IMR-90 (cell line): ENCODE measurements around the gene CANT1. TPM values are rescaled to one million over a fixed set of nuclear protein-coding genes. Genes with fewer than 3 reads are reported as not detected.

Experiments
- ATAC-seq: fragments of 200-7000 bp; cut with Tn5 transposase; 2 replicates; pipeline ENCODE4 v1.9.1; 2020; ENCODE audit warnings: low read depth, mild to moderate bottlenecking, moderate library complexity
- BruUV-seq: library from RNA; stranded (reverse); fragments of 400-500 nt; replicated peaks from 2 replicates; lab custom pipeline; 2021; lab: Mats Ljungman, UMichigan
- CTCF ChIA-PET: fragments of 300-600 bp; formaldehyde crosslinking; extraction: SDS; loops from one replicate; lab custom pipeline; 2021; ENCODE audit warnings: antibody characterized with exemption; lab: Yijun Ruan, JAX
- POLR2A ChIA-PET: fragments of 300-600 bp; sonication (Branson Sonifier 250); formaldehyde crosslinking; loops from one replicate; lab custom pipeline; 2022; ENCODE audit warnings: antibody characterized with exemption; ENCODE audit not compliant: unreplicated experiment; lab: Charles Lee
- DNase-seq: peaks from one replicate; pipeline ENCODE4 v3.0.0; 2013
- H2AFZ ChIP-seq: replicated peaks from 2 replicates; pipeline ENCODE3; 2013; ENCODE audit warnings: low read length, mild to moderate bottlenecking; ENCODE audit not compliant: poor library complexity
- H2AK5ac ChIP-seq: 2 replicates; pipeline ENCODE4 v1.6.1; 2013; ENCODE audit warnings: low read depth, low read length, inconsistent platforms
- H2AK9ac ChIP-seq: replicated peaks from 2 replicates; pipeline ENCODE3; 2013; ENCODE audit warnings: mild to moderate bottlenecking, low read depth, low read length, moderate library complexity; ENCODE audit not compliant: poor library complexity
- H2BK120ac ChIP-seq: 2 replicates; pipeline ENCODE4 v1.6.1; 2013; ENCODE audit warnings: low read depth, low read length, inconsistent platforms
- H2BK15ac ChIP-seq: 3 replicates; pipeline ENCODE4 v1.6.1; 2013; ENCODE audit warnings: low read depth, low read length, inconsistent platforms
- H2BK20ac ChIP-seq: 2 replicates; pipeline ENCODE4 v1.6.1; 2013; ENCODE audit warnings: low read depth, mild to moderate bottlenecking, inconsistent platforms, low read length, moderate library complexity
- H2BK5ac ChIP-seq: 2 replicates; pipeline ENCODE4 v1.6.1; 2013; ENCODE audit warnings: mild to moderate bottlenecking, low read depth, low read length, inconsistent platforms; ENCODE audit not compliant: poor library complexity, severe bottlenecking
- H3K14ac ChIP-seq: replicated peaks from 2 replicates; pipeline ENCODE4 v1.6.1; 2013; ENCODE audit warnings: low read depth, low read length, inconsistent platforms
- H3K18ac ChIP-seq: 2 replicates; pipeline ENCODE4 v1.6.1; 2013; ENCODE audit warnings: low read depth, low read length, control low read depth
- H3K23ac ChIP-seq: 2 replicates; pipeline ENCODE4 v1.6.1; 2013; ENCODE audit warnings: low read depth, low read length, inconsistent platforms
- H3K27ac ChIP-seq: 2 replicates; pipeline ENCODE4 v1.5.1; 2013; ENCODE audit warnings: mild to moderate bottlenecking, control low read depth, low read length; ENCODE audit not compliant: insufficient read depth
- H3K27me3 ChIP-seq: 2 replicates; pipeline ENCODE4 v1.6.1; 2013; ENCODE audit warnings: low read length; ENCODE audit not compliant: control insufficient read depth, insufficient read depth
- H3K36me3 ChIP-seq: 2 replicates; pipeline ENCODE4 v1.6.1; 2013; ENCODE audit warnings: low read length, mixed read lengths; ENCODE audit not compliant: control insufficient read depth, insufficient read depth
- H3K4ac ChIP-seq: 2 replicates; pipeline ENCODE4 v1.6.1; 2013; ENCODE audit warnings: low read depth, low read length, inconsistent platforms
- H3K4me1 ChIP-seq: 2 replicates; pipeline ENCODE4 v1.6.1; 2013; ENCODE audit warnings: low read length, mixed read lengths; ENCODE audit not compliant: control insufficient read depth, insufficient read depth
- H3K4me2 ChIP-seq: 2 replicates; pipeline ENCODE4 v1.6.1; 2013; ENCODE audit warnings: low read depth, mild to moderate bottlenecking, control low read depth, low read length, moderate library complexity
- H3K4me3 ChIP-seq: 2 replicates; pipeline ENCODE4 v1.5.1; 2013; ENCODE audit warnings: low read depth, mild to moderate bottlenecking, control low read depth, low read length, moderate library complexity; ENCODE audit not compliant: insufficient read depth
- H3K56ac ChIP-seq: 2 replicates; pipeline ENCODE4 v1.6.1; 2013; ENCODE audit warnings: low read length, inconsistent platforms; ENCODE audit not compliant: insufficient read depth; ENCODE audit errors: extremely low read depth
- H3K79me1 ChIP-seq, 2 experiments: 2 replicates each; pipeline ENCODE4 v1.6.1; 2013; ENCODE audit warnings: low read length in 2 of 2, inconsistent platforms in 1 of 2, low read depth in 1 of 2
- H3K9ac ChIP-seq: 2 replicates; pipeline ENCODE4 v1.6.1; 2013; ENCODE audit warnings: low read depth, low read length, control low read depth
- H3K9me1 ChIP-seq: 2 replicates; pipeline ENCODE4 v1.6.1; 2013; ENCODE audit warnings: low read length, inconsistent platforms; ENCODE audit not compliant: insufficient read depth
- H3K9me3 ChIP-seq: 2 replicates; pipeline ENCODE4 v1.6.1; 2013; ENCODE audit warnings: low read length; ENCODE audit not compliant: control insufficient read depth, insufficient read depth
- H4K20me1 ChIP-seq: 2 replicates; pipeline ENCODE4 v1.6.1; 2013; ENCODE audit warnings: low read length, inconsistent platforms; ENCODE audit not compliant: insufficient read depth
- H4K5ac ChIP-seq: 2 replicates; pipeline ENCODE4 v1.6.1; 2013; ENCODE audit warnings: mild to moderate bottlenecking, low read depth, low read length, control low read depth
- H4K8ac ChIP-seq, 2 experiments: 2 replicates each; pipeline ENCODE4 v1.6.1; 2013; ENCODE audit warnings: low read depth in 2 of 2, low read length in 2 of 2, control low read depth in 1 of 2, inconsistent platforms in 1 of 2
- H4K91ac ChIP-seq: 2 replicates; pipeline ENCODE4 v1.6.1; 2013; ENCODE audit warnings: low read depth, low read length, inconsistent platforms; ENCODE audit not compliant: insufficient read depth
- CHD1 ChIP-seq: IDR thresholded peaks from 2 replicates; pipeline ENCODE4 v1.6.1; 2012; ENCODE audit warnings: low read depth, low read length, improper control_type of control experiment
- WGBS, 2 experiments: methylation state at CpG; one replicate each; pipeline versions ENCODE4 v1.1.5 to v1.1.7; 2013; ENCODE audit warnings: missing lambda C conversion rate in 2 of 2; ENCODE audit not compliant: insufficient read length in 1 of 2; ENCODE audit errors: extremely low coverage in 2 of 2; 5-methylcytosine and 5-hydroxymethylcytosine counted together
- dilution Hi-C: fragments of 300-500 bp; cut with HindIII; formaldehyde crosslinking; loops from one replicate; pipeline ENCODE4 v1.14.3; 2018; ENCODE audit warnings: low sequenced_read_pairs; ENCODE audit not compliant: unreplicated experiment
- in situ Hi-C: fragments of 300-500 bp; cut with MboI; formaldehyde crosslinking; loops from 3 replicates; pipeline ENCODE4 v1.14.3; 2019; ENCODE audit warnings: low sequenced_read_pairs, inconsistent platforms, mixed read lengths
- intact Hi-C: fragments of 100-400 bp; cut with micrococcal nuclease; formaldehyde crosslinking; loops from 2 replicates; pipeline ENCODE4 v1.10.0; 2022
- polyA plus RNA-seq, 3 experiments: library from polyadenylated mRNA; depleted of rRNA; stranded (reverse); fragments of >200 nt; gene quantifications; 2 replicates each; pipeline ENCODE4 v1.2.3, GENCODE V29; 2012; ENCODE audit warnings: low replicate concordance in 1 of 3
- total RNA-seq: library from RNA; depleted of rRNA; stranded (reverse); fragments of >200 nt; gene quantifications from 2 replicates; pipeline ENCODE4 v1.2.3, GENCODE V29; 2012

Gene CANT1
- total and polyA plus RNA-seq, 2 of the 4 experiments (the other 2 are of a cell fraction), result 51.8 to 73.4 TPM

DNA sequence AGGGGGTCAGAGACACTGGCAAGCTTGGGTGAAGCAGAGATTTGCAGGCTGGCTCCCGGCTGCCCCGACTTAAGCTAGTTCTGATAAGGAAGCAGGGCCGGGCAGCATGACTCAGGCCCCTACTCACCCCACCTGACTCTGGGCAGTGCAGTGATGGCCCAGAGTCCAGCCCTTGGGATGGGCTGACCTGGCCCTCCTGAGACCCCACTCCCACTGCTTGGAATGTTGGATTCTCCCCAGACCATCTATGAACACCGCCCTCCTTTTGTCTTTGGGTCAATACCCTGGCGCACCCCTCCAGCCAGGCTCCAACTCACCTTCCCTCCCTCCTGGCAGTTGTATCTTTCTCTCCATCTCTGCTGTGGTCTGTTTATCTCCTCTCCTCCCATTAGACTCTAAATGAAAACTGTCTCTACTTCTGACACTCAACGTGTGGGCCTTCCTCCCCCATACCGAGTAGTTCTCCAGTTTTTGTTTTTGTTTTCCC is 50.9 kb downstream of the CANT1 start:
- dilution Hi-C loops, result no loop called here
- POLR2A ChIA-PET, result no interaction called here
- BruUV-seq, result no TSS peak

More for the DNA sequence above, 50.9 kb downstream of the CANT1 start:
- H2BK5ac ChIP-seq, result no peak overlapping the region
- H3K27me3 ChIP-seq, result no peaks in the 10 kb centered on the region; the same call in 1 of the 2 replicates
- DNase-seq (no peak), ATAC-seq (peak; percentile 40; the same call in 1 of the 2 replicates)
- no peak overlapping the region for H2BK20ac ChIP-seq
- H3K9me1 ChIP-seq, result no peaks in the 10 kb centered on the region
- H3K27ac ChIP-seq, result no peak overlapping the region
- H3K36me3 ChIP-seq, result no peaks in the 10 kb centered on the region
- no peak overlapping the region for H4K8ac ChIP-seq
- no peak for TF ChIP-seq CHD1
- no peak overlapping the region for H3K56ac ChIP-seq
- peak overlapping the region; percentile 70; the same call in 1 of the 2 replicates for H4K5ac ChIP-seq
- no peak overlapping the region for H4K91ac ChIP-seq
- 0 out of 2 replicates have a peak overlapping the region, but pooled peaks have one; percentile 18 for H3K4ac ChIP-seq
- H3K79me1 ChIP-seq, result no peaks in the 10 kb centered on the region
- no peak overlapping the region for H3K18ac ChIP-seq
- no peak overlapping the region for H2AK9ac ChIP-seq
- no peak overlapping the region for H2BK15ac ChIP-seq
- WGBS, 2 experiments, result 89% methylated on average over 5 of the region's 7 CpGs; no CpG with 5 or more reads in 1 of the 2 experiments
- intact Hi-C loops (no loop called here), in situ Hi-C loops (loop anchor here (25.0 kb wide), 1 partner anchor 471 kb away; no protein-coding TSS in a partner anchor)
- CTCF ChIA-PET, result interaction anchor here (1.1 kb wide), 1 partner anchor 13 kb away, joined by 4 read pairs; no protein-coding TSS in a partner anchor
- H2AFZ ChIP-seq, result no peak overlapping the region
- no peaks in the 10 kb centered on the region for H4K20me1 ChIP-seq
- H3K23ac ChIP-seq, result no peak overlapping the region
- no peak overlapping the region for H3K4me3 ChIP-seq
- no peak overlapping the region for H3K14ac ChIP-seq
- no peak overlapping the region for H3K9ac ChIP-seq
- no peak overlapping the region for H2BK120ac ChIP-seq
- no peak overlapping the region for H3K4me2 ChIP-seq
- H3K4me1 ChIP-seq, result peaks cover 8% of the 10 kb centered on the region
- no peaks in the 10 kb centered on the region for H3K9me3 ChIP-seq
- H2AK5ac ChIP-seq, result 0 out of 2 replicates have a peak overlapping the region, but pooled peaks have one; percentile 30
